Naive thymus-derived CD4-positive, alpha-beta T cell (primary cell): ENCODE data around the gene KAZN. TPM values are rescaled to one million over a fixed set of nuclear protein-coding genes. Genes with fewer than 3 reads are reported as not detected.

Experiments used
- ATAC-seq: fragments of 150-1000 bp; cut with Tn5 transposase; 2 replicates; pipeline ENCODE4 v1.10.0; 2021; ENCODE audit warnings: mild to moderate bottlenecking, moderate library complexity
- CTCF ChIA-PET: fragments of 350-600 bp; sonication (Branson Sonifier 250); formaldehyde crosslinking; loops from one replicate; lab custom pipeline; 2021; ENCODE audit warnings: antibody characterized with exemption; lab: Charles Lee
- POLR2A ChIA-PET: fragments of 350-600 bp; sonication (Branson Sonifier 250); formaldehyde crosslinking; loops from one replicate; lab custom pipeline; 2021; ENCODE audit warnings: antibody characterized with exemption, inconsistent platforms; lab: Charles Lee
- DNase-seq, 9 donors: peaks; one replicate each; pipeline versions ENCODE4 v3.0.0 to v3.0.0-alpha.2; 2020 to 2022; ENCODE audit warnings: mixed read lengths in 1 of 9
- H3K27ac ChIP-seq: one replicate; pipeline ENCODE4 v1.7.0; 2013; ENCODE audit warnings: mild to moderate bottlenecking, low read depth, low read length, moderate library complexity
- H3K27me3 ChIP-seq, 2 donors: one replicate each; pipeline ENCODE4 v1.7.0; 2013; ENCODE audit warnings: low read length in 2 of 2, mild to moderate bottlenecking in 2 of 2, moderate library complexity in 2 of 2; ENCODE audit not compliant: control insufficient read depth in 2 of 2, insufficient read depth in 2 of 2
- H3K36me3 ChIP-seq, 3 experiments: 1 replicate in 2 of 3; 2 replicates in 1 of 3; pipeline ENCODE4 v1.7.0; 2013; ENCODE audit warnings: low read length in 3 of 3, mild to moderate bottlenecking in 3 of 3, moderate library complexity in 1 of 3; ENCODE audit not compliant: insufficient read depth in 3 of 3, control insufficient read depth in 2 of 3
- H3K4me1 ChIP-seq, 2 donors: one replicate each; pipeline ENCODE4 v1.7.0; 2013; ENCODE audit warnings: low read length in 2 of 2, mild to moderate bottlenecking in 2 of 2, moderate library complexity in 1 of 2; ENCODE audit not compliant: control insufficient read depth in 2 of 2, insufficient read depth in 2 of 2
- H3K4me3 ChIP-seq: 2 replicates; pipeline ENCODE4 v1.7.0; 2013; ENCODE audit warnings: mild to moderate bottlenecking, low read length
- H3K9me3 ChIP-seq, 3 experiments: 1 replicate in 2 of 3; 2 replicates in 1 of 3; pipeline ENCODE4 v1.7.0; 2013; ENCODE audit warnings: low read length in 3 of 3; ENCODE audit not compliant: control insufficient read depth in 2 of 3
- H3K27ac Mint-ChIP-seq, 9 donors: one replicate each; pipeline ENCODE4 v1.8.0; 2020 to 2022; ENCODE audit warnings: mixed read lengths in 9 of 9, mild to moderate bottlenecking in 8 of 9, moderate library complexity in 5 of 9, inconsistent platforms in 2 of 9
- H3K27me3 Mint-ChIP-seq, 5 donors: one replicate each; pipeline ENCODE4 v1.8.0; 2021 to 2022; ENCODE audit warnings: mixed read lengths in 5 of 5, mild to moderate bottlenecking in 1 of 5
- H3K36me3 Mint-ChIP-seq, 5 donors: one replicate each; pipeline ENCODE4 v1.8.0; 2020 to 2022; ENCODE audit warnings: mixed read lengths in 5 of 5, mild to moderate bottlenecking in 3 of 5, inconsistent platforms in 1 of 5
- H3K4me1 Mint-ChIP-seq, 7 donors: one replicate each; pipeline ENCODE4 v1.8.0; 2020 to 2022; ENCODE audit warnings: mixed read lengths in 7 of 7, mild to moderate bottlenecking in 3 of 7, inconsistent platforms in 1 of 7
- H3K4me3 Mint-ChIP-seq, 10 donors: one replicate each; pipeline ENCODE4 v1.8.0; 2020 to 2022; ENCODE audit warnings: mild to moderate bottlenecking in 10 of 10, mixed read lengths in 10 of 10, moderate library complexity in 6 of 10, inconsistent platforms in 2 of 10
- H3K9me3 Mint-ChIP-seq, 11 donors: one replicate each; pipeline ENCODE4 v1.8.0; 2020 to 2022; ENCODE audit warnings: mixed read lengths in 11 of 11, mild to moderate bottlenecking in 4 of 11, inconsistent platforms in 1 of 11, moderate library complexity in 1 of 11
- intact Hi-C, 2 donors: fragments of 100-400 bp; cut with micrococcal nuclease; formaldehyde crosslinking; loops; one replicate each; pipeline ENCODE4 v1.15.1; 2023
- polyA plus RNA-seq, 2 donors: library from polyadenylated mRNA; unstranded; fragments of 300-500 nt; fragmentation: Illumina TruSeq; gene quantifications; one replicate each; pipeline ENCODE4 v1.2.3, GENCODE V29; 2021
- total RNA-seq, 6 experiments: library from RNA in 5 of 6; stranded (reverse) in 5 of 6; gene quantifications; 1 replicate in 5 of 6; 2 replicates in 1 of 6; pipeline ENCODE4 v1.2.3 and lab custom pipeline; 2021 to 2026

KAZN gene
- total and polyA plus RNA-seq, 7 experiments from 2014 or later, result 0.08 to 0.87 (median 0.30) TPM

DNA sequence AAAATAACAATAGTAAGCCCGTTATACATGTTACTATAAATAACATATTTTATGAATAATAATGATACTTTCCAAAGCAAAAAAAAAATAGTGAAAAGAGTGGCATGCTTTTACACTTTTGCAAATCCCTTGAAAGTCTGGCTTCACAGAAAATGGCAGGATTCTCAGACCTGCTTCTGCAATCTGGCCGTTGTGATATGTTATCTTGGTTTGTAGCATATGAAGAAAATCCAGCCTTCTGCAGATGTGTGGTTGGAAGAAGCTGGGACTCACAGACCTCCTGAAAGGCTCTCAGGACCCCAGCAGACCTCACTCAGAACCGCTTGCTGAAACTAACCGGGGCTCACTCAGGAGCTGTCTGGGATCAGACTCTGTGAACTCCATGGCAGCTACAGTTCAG, 299.1 kb downstream of the KAZN start:
- no peak overlapping the region for H3K27ac ChIP-seq
- H3K27me3 ChIP-seq, result no peaks in the 10 kb centered on the region
- CTCF ChIA-PET, result no interaction called here
- no peak overlapping the region for H3K4me3 Mint-ChIP-seq
- no peaks in the 10 kb centered on the region for H3K4me1 ChIP-seq
- ATAC-seq, result no peak
- DNase-seq, result no peak
- no peaks in the 10 kb centered on the region for H3K36me3 Mint-ChIP-seq
- H3K9me3 ChIP-seq, result no peaks in the 10 kb centered on the region
- H3K36me3 ChIP-seq, result no peaks in the 10 kb centered on the region
- peaks cover 0 to 25% (median 7%) of the 10 kb centered on the region in 5 donors for H3K27me3 Mint-ChIP-seq
- intact Hi-C loops, result no loop called here
- no peaks in the 10 kb centered on the region for H3K4me1 Mint-ChIP-seq
- peaks cover 0 to 3% (median 0%) of the 10 kb centered on the region in 11 donors for H3K9me3 Mint-ChIP-seq
- POLR2A ChIA-PET, result no interaction called here
- H3K4me3 ChIP-seq, result no peak overlapping the region
- no peak overlapping the region for H3K27ac Mint-ChIP-seq

DNA sequence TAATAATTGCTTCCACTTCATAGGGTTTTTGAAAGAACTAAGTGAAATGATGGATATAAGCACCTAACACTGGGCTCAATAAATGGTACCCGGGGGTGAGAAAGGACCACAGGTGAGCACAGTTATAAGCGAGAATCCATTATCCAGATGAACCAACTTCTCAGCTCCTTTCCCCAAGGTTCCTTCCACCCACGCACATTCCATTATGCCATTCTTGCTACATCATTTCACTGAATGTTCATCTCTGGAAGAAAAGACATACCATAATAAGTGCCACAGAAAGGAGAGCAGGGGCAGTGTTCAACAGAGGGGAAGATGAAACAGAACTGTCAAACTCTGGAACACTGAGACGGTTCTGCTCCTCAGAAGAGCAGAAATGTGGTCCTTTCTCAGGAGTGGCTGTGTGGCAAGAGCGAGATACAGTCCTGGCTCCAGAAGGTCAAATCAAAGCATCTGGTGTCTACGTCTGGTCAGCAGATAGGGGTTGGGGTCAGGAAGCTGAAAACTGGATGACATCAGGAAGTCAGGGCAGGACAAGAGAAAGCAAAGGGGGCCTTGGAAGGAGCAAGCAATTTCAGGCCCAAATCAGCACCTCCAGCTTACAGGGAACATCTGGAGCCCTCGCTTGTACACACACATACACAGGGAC, 299.6 kb downstream of the KAZN start:
- H3K9me3 Mint-ChIP-seq, result peaks cover 0 to 3% (median 0%) of the 10 kb centered on the region in 11 donors
- Histone ChIP-seq H3K9me3 (no peaks in the 10 kb centered on the region), H3K27me3 (no peaks in the 10 kb centered on the region), H3K27ac (no peak overlapping the region), H3K36me3 (no peaks in the 10 kb centered on the region), H3K4me3 (no peak overlapping the region), H3K4me1 (no peaks in the 10 kb centered on the region)
- intact Hi-C loops, result no loop called here
- H3K27me3 Mint-ChIP-seq, result peaks cover 0 to 25% (median 3%) of the 10 kb centered on the region in 5 donors
- ChIA-PET POLR2A (no interaction called here), CTCF (no interaction called here)
- H3K27ac Mint-ChIP-seq, result no peak overlapping the region
- no peak for DNase-seq
- no peak overlapping the region for H3K4me3 Mint-ChIP-seq
- H3K4me1 Mint-ChIP-seq, result no peaks in the 10 kb centered on the region
- no peak for ATAC-seq
- no peaks in the 10 kb centered on the region for H3K36me3 Mint-ChIP-seq

DNA sequence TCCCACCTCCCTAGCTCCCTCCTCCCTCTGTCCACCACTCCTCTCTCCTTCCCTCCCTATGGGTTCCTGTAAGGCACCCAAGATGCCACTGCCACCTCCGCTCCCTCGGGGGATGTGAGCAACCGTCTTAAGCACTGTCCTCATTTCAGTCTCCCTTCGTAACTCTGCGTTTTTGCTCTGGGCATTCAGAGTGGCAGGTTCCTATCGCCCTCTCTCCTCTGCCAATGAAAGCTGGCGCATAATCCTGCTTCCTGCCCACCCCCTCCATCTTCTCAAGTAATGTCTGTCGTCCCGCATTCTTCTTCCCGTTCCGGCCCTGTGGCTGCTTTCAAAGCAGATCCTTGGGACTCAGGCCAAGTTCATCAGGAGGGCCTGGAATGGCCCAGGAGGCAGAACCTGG, 301.2 kb downstream of the KAZN start:
- peaks cover 0 to 18% (median 3%) of the 10 kb centered on the region in 5 donors for H3K27me3 Mint-ChIP-seq
- no peak overlapping the region for H3K4me3 Mint-ChIP-seq
- Histone ChIP-seq H3K36me3 (no peaks in the 10 kb centered on the region), H3K4me3 (no peak overlapping the region), H3K4me1 (no peaks in the 10 kb centered on the region), H3K27ac (no peak overlapping the region), H3K27me3 (no peaks in the 10 kb centered on the region), H3K9me3 (no peaks in the 10 kb centered on the region)
- CTCF ChIA-PET, result no interaction called here
- intact Hi-C loops, result no loop called here
- H3K36me3 Mint-ChIP-seq, result no peaks in the 10 kb centered on the region
- ATAC-seq (no peak), DNase-seq (no peak)
- no peak overlapping the region for H3K27ac Mint-ChIP-seq
- H3K9me3 Mint-ChIP-seq, result peaks cover 0 to 3% (median 0%) of the 10 kb centered on the region in 11 donors
- POLR2A ChIA-PET, result no interaction called here
- no peaks in the 10 kb centered on the region for H3K4me1 Mint-ChIP-seq

DNA sequence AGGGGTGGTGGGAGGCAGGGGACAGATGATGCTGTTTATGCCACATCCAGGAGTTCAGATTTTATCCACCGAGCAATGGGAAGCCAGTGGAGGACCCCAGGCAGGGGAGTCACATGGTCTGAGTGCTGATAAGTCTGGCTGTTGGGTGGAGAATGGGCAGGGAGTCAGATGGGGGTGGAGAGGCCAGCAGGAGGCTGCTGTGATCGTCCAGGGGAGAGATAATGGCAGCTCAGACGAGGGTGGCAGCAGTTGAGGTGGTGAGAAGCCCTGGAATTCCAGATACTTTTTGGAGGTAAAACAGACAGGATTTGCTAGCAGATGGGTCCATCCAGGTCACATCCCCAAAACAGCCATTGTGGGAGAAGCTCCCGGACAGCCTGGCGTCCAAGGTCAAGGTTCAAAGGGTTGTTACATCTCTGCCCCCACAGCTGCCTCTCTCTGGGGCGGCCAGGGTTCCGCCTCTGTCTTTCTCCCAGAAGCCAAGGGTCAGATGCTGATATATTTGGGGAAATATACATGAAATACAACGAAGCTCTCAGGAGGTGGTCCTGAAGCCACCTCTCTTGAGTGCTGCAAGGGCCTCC, 303.0 kb downstream of the KAZN start:
- no peak overlapping the region for H3K4me3 ChIP-seq
- intact Hi-C loops, result no loop called here
- Mint-ChIP-seq H3K4me1 (no peaks in the 10 kb centered on the region), H3K36me3 (no peaks in the 10 kb centered on the region), H3K4me3 (no peak overlapping the region), H3K27me3 (peaks cover 0 to 17% (median 6%) of the 10 kb centered on the region in 5 donors), H3K27ac (peak overlapping the region in 1 of 9 donors; percentile 44), H3K9me3 (peaks cover 0 to 2% (median 0%) of the 10 kb centered on the region in 11 donors)
- no peak for DNase-seq
- H3K36me3 ChIP-seq, result no peaks in the 10 kb centered on the region
- no peaks in the 10 kb centered on the region for H3K27me3 ChIP-seq
- H3K27ac ChIP-seq, result no peak overlapping the region
- ChIA-PET CTCF (no interaction called here), POLR2A (no interaction called here)
- no peaks in the 10 kb centered on the region for H3K9me3 ChIP-seq
- no peaks in the 10 kb centered on the region for H3K4me1 ChIP-seq
- ATAC-seq, result no peak

DNA sequence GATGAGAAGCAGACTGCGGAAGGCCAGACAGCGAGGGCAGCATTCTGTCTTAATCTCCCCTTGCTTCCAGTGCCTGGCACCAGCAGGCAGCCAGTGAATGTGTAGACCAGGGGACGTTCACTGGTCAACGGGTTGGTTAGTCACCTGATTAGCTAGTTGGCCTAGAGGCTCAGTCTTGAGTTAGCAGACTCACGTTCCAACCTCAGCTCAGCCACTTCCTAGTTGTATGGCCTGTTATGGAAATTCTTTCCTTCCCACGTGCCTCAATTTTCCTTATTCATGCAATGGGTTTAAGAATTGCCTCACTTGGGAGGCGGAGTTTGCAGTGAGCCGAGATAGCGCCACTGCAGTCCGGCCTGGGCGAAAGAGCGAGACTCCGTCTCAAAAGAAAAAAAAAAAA, 305.4 kb downstream of the KAZN start:
- Mint-ChIP-seq H3K4me1 (no peaks in the 10 kb centered on the region), H3K4me3 (no peak overlapping the region)
- CTCF ChIA-PET, result interaction anchor here (0.6 kb wide), 1 partner anchor 14 kb away, joined by 3 read pairs; no protein-coding TSS in a partner anchor

DNA sequence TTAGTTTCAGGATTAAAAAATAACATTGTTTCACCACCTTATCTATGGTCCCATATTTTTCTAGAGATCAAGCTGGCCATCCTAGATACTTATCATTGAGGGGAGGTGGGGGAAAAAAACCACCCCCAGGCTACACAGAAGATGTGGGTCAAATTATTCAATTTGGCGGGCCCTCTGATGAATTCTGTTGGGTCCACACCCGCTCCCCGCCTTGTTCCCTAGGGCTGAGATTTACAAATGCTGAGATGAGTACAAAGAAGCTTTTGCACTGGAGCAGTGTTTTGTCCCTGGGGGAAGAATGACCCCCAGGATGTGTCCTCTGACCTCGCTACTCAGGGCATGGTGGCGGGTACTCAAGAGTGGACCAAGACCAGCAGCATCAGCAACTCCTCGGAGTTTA, 308.2 kb downstream of the KAZN start:
- H3K4me3 Mint-ChIP-seq, result no peak overlapping the region
- no peak for DNase-seq
- H3K9me3 Mint-ChIP-seq, result peaks cover 0 to 2% (median 0%) of the 10 kb centered on the region in 11 donors
- Histone ChIP-seq H3K27ac (no peak overlapping the region), H3K9me3 (no peaks in the 10 kb centered on the region), H3K4me3 (no peak overlapping the region), H3K36me3 (no peaks in the 10 kb centered on the region), H3K4me1 (no peaks in the 10 kb centered on the region), H3K27me3 (no peaks in the 10 kb centered on the region)
- H3K4me1 Mint-ChIP-seq, result no peaks in the 10 kb centered on the region
- H3K36me3 Mint-ChIP-seq, result no peaks in the 10 kb centered on the region
- H3K27ac Mint-ChIP-seq, result no peak overlapping the region
- peaks cover 0 to 4% (median 0%) of the 10 kb centered on the region in 5 donors for H3K27me3 Mint-ChIP-seq
- CTCF ChIA-PET, result no interaction called here
- no peak for ATAC-seq
- POLR2A ChIA-PET, result no interaction called here
- intact Hi-C loops, result no loop called here

More for the DNA sequence above, 305.4 kb downstream of the KAZN start:
- no peak for ATAC-seq
- POLR2A ChIA-PET, result no interaction called here
- Histone ChIP-seq H3K36me3 (no peaks in the 10 kb centered on the region), H3K4me3 (no peak overlapping the region), H3K9me3 (no peaks in the 10 kb centered on the region), H3K27me3 (no peaks in the 10 kb centered on the region), H3K4me1 (no peaks in the 10 kb centered on the region), H3K27ac (no peak overlapping the region)
- H3K9me3 Mint-ChIP-seq, result peaks cover 0 to 2% (median 0%) of the 10 kb centered on the region in 11 donors
- peaks cover 0 to 17% (median 4%) of the 10 kb centered on the region in 5 donors for H3K27me3 Mint-ChIP-seq
- H3K36me3 Mint-ChIP-seq, result no peaks in the 10 kb centered on the region
- intact Hi-C loops, result no loop called here
- DNase-seq, result no peak
- no peak overlapping the region for H3K27ac Mint-ChIP-seq

DNA sequence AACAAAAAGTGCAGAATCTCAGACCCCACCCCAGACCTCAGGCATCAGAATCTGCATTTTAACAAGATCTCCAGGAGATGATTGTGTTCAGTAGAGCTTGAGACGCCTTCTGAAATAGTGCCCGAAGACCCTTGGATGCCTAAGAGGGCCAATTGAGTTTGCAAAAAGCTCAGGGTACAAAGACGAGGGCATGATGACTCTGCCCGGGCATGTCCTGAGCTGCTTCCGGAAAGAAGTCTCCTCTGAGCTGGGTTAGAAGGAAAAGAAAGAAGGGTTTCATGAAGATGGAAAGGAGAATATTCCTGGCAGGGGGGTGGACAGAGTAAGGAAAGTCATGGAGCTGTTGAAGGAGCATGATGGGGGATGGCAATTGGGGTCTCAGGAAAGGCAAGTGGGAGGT, 308.9 kb downstream of the KAZN start:
- H3K4me1 ChIP-seq, result no peaks in the 10 kb centered on the region
- Mint-ChIP-seq H3K36me3 (no peaks in the 10 kb centered on the region), H3K9me3 (peaks cover 0 to 2% (median 0%) of the 10 kb centered on the region in 11 donors), H3K27ac (no peak overlapping the region), H3K27me3 (peaks cover 0 to 4% (median 0%) of the 10 kb centered on the region in 5 donors), H3K4me1 (no peaks in the 10 kb centered on the region), H3K4me3 (no peak overlapping the region)
- H3K9me3 ChIP-seq, result no peaks in the 10 kb centered on the region
- POLR2A ChIA-PET, result no interaction called here
- no peak for ATAC-seq
- no peaks in the 10 kb centered on the region for H3K36me3 ChIP-seq
- no peak for DNase-seq
- intact Hi-C loops, result no loop called here
- CTCF ChIA-PET, result no interaction called here
- H3K27me3 ChIP-seq, result no peaks in the 10 kb centered on the region
- H3K27ac ChIP-seq, result no peak overlapping the region
- no peak overlapping the region for H3K4me3 ChIP-seq
